ENCODE results near the gene EPS8L3.

DNA sequence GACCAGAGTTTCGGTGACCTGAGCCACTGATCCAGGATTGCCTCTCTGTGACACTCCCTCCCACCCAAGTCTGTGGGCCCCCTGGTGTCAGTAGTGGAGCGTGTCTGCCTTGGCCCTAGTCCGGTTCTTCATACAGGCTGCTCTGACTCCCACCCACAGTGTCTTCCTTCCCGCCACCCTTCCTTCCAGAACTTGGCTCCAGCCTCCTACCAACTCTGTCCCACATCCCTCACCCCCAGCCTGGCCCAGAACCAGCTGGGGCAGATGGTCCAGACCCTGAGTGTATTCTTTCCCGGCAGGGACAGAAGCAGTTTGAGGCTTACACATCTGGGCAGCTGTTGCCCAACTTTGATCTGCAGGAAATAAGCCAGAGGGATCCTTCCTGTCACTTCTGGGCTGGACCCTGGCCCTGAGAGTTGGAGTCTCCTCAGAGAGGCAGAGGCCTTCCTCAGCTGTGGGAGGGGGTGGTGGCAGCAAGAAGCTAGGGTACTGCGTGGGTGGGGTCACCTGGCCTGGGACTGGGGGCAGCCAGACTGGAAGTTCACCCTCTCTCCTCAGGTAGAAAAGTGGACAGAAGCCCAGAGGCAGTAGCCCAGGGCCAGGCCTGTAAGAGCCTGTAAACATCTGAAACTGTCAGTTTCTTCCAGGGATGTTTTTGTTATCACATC, 43.1 kb upstream of the EPS8L3 start:
- TF ChIP-seq, protein P1, sequence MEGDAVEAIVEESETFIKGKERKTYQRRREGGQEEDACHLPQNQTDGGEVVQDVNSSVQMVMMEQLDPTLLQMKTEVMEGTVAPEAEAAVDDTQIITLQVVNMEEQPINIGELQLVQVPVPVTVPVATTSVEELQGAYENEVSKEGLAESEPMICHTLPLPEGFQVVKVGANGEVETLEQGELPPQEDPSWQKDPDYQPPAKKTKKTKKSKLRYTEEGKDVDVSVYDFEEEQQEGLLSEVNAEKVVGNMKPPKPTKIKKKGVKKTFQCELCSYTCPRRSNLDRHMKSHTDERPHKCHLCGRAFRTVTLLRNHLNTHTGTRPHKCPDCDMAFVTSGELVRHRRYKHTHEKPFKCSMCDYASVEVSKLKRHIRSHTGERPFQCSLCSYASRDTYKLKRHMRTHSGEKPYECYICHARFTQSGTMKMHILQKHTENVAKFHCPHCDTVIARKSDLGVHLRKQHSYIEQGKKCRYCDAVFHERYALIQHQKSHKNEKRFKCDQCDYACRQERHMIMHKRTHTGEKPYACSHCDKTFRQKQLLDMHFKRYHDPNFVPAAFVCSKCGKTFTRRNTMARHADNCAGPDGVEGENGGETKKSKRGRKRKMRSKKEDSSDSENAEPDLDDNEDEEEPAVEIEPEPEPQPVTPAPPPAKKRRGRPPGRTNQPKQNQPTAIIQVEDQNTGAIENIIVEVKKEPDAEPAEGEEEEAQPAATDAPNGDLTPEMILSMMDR (IDR thresholded peaks at IDR 0.05), result no peak
- no peak for TF ChIP-seq POLR2A (IDR thresholded peaks at IDR 0.05)

Data from esophagus squamous epithelium (tissue), 4 donors.